RWPE1 (cell line): ENCODE results near the gene ACSL6.

ENCODE experiments used
- CTCF ChIA-PET: fragments of 350-600 bp; sonication (Branson Sonifier 250); formaldehyde crosslinking; extraction: SDS; loops from one replicate; lab custom pipeline; 2021; lab: Yijun Ruan, JAX
- POLR2A ChIA-PET: fragments of 400-600 bp; formaldehyde crosslinking; extraction: SDS; loops from one replicate; lab custom pipeline; 2020; ENCODE audit warnings: antibody characterized with exemption; ENCODE audit not compliant: low non-redundant PET; lab: Yijun Ruan, JAX
- DNase-seq: peaks from one replicate; pipeline ENCODE4 v3.0.0; 2012; ENCODE audit warnings: low spot score
- H3K27ac ChIP-seq: fragments of 450-650 bp; 2 replicates; pipeline ENCODE4 v1.5.1; 2017
- CTCF ChIP-seq: fragments of 450-650 bp; conservative IDR thresholded peaks from 2 replicates; pipeline ENCODE4 v1.5.1; 2017; ENCODE audit warnings: low read depth, mild to moderate bottlenecking

Gene ACSL6

DNA sequence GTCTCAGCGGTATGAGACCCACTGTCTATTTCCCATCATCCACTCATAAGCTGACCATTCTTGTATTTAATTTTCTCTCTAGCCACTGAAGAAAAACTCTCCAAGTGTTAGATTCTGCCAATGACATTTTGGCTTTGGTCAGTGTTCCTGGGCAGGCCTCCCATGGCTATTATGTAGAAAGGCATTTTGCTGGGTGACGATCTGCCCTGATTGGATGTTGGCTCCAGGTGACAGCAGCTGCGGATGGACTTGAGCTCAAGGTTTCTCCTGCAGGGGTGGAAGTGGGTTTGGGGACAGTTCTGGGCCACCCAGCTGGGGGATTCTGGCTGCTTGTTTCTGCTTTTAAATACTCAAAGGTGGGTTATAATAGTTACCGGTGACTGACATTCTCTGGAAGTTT lies 31.6 kb downstream of the ACSL6 start:
- CTCF ChIA-PET = no interaction called here
- H3K27ac ChIP-seq = no peak overlapping the region
- no peak for DNase-seq
- POLR2A ChIA-PET = no interaction called here
- TF ChIP-seq CTCF = no peak

DNA sequence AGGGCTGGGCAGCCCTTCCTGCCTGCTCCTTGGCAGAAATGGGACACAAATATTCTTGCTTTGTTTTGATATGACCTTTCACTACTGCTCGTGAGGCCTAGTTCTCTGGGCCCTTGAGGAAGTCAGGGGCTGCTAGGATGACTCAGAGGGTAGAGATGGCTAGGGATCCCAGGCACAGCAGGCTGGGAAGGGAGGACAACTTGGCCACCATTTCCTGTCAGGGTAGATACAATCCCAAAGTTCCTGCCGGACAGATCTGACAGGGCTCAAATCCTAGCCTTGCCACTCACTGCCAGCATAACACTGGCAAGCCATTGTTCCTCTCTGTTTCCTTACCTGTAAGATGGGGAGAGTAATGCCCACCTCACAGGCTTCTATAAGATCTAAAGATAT lies 34.2 kb downstream of the ACSL6 start:
- ChIA-PET POLR2A (no interaction called here), CTCF (no interaction called here)
- no peak overlapping the region for H3K27ac ChIP-seq
- no peak for DNase-seq
- TF ChIP-seq CTCF = no peak

- no peak for DNase-seq
- H3K27ac ChIP-seq = no peak overlapping the region
- TF ChIP-seq CTCF = no peak
- CTCF ChIA-PET = no interaction called here
- POLR2A ChIA-PET = no interaction called here
Observed at GRCh38 chr5:131976414-131977211, 34.8 kb downstream of the ACSL6 start.

DNA sequence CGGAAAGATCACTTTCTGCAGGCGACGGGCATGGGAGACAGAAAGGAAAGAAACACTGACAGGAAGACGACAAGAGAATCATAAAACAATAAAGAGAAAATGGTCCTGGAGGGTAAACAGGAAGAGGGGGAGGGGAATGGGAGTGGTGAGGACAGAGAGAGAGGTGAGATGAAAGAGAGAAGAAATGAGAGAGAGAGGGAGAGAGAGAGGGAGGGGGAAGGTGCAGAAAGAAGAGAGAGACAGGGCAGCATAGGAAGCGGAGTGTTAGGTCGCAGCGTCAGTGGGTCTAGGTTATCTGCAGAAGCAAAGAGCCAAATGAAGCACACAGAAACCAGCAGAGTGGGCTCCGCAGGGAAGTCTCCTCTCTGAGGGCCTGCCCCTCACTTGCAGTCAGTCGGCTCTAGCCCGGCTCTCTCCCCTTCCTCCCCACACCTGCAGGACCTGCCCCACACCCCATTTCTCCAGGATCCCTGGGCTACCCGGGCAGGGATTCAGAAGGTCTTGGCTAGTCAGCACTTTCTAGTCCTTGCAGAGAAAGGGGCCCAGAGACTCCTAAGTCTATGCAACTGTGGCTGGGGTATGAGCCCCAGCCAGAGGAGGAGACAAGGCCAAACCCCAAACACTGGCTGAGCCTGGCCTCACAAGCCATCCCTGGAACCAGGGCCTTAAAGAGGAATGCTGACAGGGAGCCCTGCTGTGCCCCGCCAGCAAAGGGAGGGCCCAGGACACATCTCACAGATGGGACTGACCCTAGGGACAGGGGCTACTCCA lies 36.3 kb downstream of the ACSL6 start:
- ChIA-PET CTCF (no interaction called here), POLR2A (no interaction called here)
- no peak overlapping the region for H3K27ac ChIP-seq
- no peak for TF ChIP-seq CTCF
- DNase-seq = no peak

- POLR2A ChIA-PET = no interaction called here
- CTCF ChIA-PET = no interaction called here
Observed at GRCh38 chr5:131974622-131974955, 36.9 kb downstream of the ACSL6 start.

GRCh38 chr5:131974016-131974415 lies 37.4 kb downstream of the ACSL6 start:
- no peak for TF ChIP-seq CTCF
- ChIA-PET POLR2A (no interaction called here), CTCF (no interaction called here)
- no peak for DNase-seq
- H3K27ac ChIP-seq = no peak overlapping the region

More at GRCh38 chr5:131974622-131974955, 36.9 kb downstream of the ACSL6 start:
- no peak for DNase-seq
- H3K27ac ChIP-seq = no peak overlapping the region
- no peak for TF ChIP-seq CTCF
